Tibial nerve (tissue), 4 donors: Measurements from ENCODE around the gene NTM.

Source experiments
- CTCF ChIP-seq, 5 experiments: fragments of 200-600 bp in 3 of 5; fragments of 450-650 bp in 2 of 5; sonication (generic) in 3 of 5; IDR thresholded peaks; one replicate each; pipeline ENCODE4 v1.5.1; 2016 to 2019; ENCODE audit warnings: antibody characterized with exemption in 5 of 5, mild to moderate bottlenecking in 3 of 5, moderate library complexity in 2 of 5
- EP300 ChIP-seq, 2 donors: sonication (generic); formaldehyde crosslinking; IDR thresholded peaks; one replicate each; pipeline ENCODE4 v1.6.1; 2017; ENCODE audit warnings: antibody characterized with exemption in 2 of 2, mild to moderate bottlenecking in 1 of 2
- POLR2A ChIP-seq, 2 donors: fragments of 450-650 bp; IDR thresholded peaks; one replicate each; pipeline ENCODE4 v1.6.1; 2017; ENCODE audit warnings: antibody characterized with exemption in 2 of 2, mild to moderate bottlenecking in 2 of 2, moderate library complexity in 2 of 2

- no peak for TF ChIP-seq POLR2A (IDR thresholded peaks at IDR 0.05)
- TF ChIP-seq CTCF (IDR thresholded peaks at IDR 0.05), result no peak
- no peak for TF ChIP-seq EP300 (IDR thresholded peaks at IDR 0.05)
Measured at GRCh38 chr11:131913267-131913666, 542.9 kb downstream of the NTM start.
